Erythroblast (primary cell): ENCODE results near the gene DRC7.
"Not testable (repeated sequence)": the region's sequence is repeated elsewhere in the genome, so short reads cannot be mapped to it uniquely, and the experiment has no call there.

Source experiments
- DNase-seq, 2 experiments: peaks; one replicate each; lab custom pipeline; 2025; lab: John Stamatoyannopoulos, UW
- GATA1 ChIP-seq: IDR thresholded peaks from 2 replicates; pipeline ENCODE4 v1.6.1; 2011; ENCODE audit warnings: low read depth, mild to moderate bottlenecking, control low read depth, low read length, moderate library complexity
- POLR2A ChIP-seq: IDR thresholded peaks from 2 replicates; pipeline ENCODE4 v1.6.1; 2011; ENCODE audit warnings: mild to moderate bottlenecking, low read length

Gene DRC7

DNA sequence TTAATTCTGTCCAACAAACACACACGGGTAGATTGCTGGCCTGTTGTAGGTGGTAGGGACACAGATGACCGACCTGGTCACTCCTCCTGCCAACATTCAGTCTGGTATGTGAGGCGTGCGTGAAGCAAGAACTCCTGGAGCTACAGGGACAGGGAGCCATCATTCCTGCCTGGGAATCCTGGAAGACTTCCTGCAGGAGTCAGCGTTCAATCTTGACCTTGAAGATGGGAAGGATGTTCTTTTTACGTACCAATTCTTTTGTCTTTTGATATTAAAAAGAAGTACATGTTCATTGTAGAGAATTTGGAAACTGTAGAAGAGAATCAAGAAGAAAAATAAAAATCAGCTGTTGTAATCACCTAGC is 30.0 kb upstream of the DRC7 start:
- no peak for DNase-seq
- no peak for TF ChIP-seq POLR2A

DNA sequence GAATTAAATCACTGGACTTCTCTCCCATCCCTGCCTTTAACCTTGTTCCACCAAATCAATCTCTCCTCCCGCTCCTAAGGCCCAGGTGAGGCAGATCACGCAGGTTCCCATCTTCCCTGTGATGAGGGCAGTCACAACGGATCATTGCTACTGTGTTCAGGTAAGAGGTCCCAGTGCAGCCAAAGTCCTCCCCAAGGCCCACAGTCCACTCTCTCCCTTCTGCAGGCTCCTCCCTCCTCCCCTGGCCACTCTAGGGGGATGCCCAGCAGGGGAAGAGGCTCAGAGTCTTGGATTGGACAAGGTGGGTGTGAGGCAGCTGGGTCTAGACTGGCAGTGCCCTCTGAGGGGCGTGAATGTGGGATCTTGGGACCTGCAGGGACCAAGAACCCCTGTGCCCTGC is 29.1 kb upstream of the DRC7 start:
- no peak for DNase-seq

DNA sequence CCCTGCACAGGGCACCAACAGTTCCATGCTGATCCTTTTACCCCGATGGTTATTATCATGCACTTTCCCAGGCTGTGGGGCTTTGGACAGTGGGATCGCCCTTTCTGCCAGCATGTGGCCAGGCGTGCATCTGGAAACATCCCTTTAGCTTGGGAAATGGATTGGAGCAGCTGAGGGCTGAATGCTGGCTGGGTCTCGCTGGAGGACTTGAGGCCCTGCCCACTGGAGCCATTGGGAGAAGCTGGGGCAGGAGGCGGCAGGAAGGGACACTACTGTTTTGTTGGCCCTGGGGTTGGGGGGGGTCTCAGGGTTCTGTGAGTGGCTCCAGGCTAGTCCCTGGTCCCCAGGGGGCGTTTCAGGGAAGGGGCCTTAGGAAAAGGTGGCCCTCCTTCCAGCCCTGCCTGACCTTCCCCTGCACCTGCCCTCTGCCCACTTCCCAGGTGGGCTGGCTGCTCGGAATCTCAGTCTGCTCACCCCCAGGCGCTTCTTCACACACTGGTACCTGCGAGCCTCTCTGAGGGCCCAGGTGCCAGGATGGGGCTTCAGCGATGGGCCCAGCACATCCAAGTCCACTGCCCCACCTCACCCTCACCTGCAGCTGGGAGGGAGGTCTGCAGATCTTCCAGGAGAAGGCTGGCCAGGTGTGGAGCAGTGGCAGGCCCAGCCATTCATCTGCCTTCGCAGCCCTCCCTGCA is 28.1 kb upstream of the DRC7 start:
- DNase-seq = no peak
- no peak for TF ChIP-seq GATA1
- TF ChIP-seq POLR2A = no peak

More for the DNA sequence above, 29.1 kb upstream of the DRC7 start:
- TF ChIP-seq POLR2A = no peak
- TF ChIP-seq GATA1 = no peak

DNA sequence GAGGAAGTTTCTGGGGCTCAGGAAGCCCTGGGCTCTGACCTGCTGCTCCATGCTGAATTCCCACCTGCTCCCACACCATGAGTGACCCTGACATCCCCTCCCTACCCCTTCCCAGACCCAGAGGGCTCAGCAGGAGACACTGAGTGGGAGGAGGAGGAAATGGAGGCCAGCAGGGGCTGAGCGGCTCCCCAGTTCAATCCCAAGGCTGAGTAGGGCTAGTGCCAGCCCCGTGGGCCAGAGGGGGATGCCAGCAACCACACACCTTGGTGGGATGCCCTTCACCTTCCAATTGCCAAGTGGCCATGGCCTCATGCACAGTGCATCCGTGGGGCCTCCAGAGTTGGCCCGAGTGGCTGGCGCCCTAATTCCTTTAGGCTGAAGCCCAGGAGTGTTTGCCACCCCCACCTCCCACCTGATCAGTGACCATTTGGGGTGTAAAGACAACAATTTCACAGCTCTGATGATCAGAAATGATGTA is 27.5 kb upstream of the DRC7 start:
- TF ChIP-seq POLR2A = no peak
- TF ChIP-seq GATA1 = no peak

DNA sequence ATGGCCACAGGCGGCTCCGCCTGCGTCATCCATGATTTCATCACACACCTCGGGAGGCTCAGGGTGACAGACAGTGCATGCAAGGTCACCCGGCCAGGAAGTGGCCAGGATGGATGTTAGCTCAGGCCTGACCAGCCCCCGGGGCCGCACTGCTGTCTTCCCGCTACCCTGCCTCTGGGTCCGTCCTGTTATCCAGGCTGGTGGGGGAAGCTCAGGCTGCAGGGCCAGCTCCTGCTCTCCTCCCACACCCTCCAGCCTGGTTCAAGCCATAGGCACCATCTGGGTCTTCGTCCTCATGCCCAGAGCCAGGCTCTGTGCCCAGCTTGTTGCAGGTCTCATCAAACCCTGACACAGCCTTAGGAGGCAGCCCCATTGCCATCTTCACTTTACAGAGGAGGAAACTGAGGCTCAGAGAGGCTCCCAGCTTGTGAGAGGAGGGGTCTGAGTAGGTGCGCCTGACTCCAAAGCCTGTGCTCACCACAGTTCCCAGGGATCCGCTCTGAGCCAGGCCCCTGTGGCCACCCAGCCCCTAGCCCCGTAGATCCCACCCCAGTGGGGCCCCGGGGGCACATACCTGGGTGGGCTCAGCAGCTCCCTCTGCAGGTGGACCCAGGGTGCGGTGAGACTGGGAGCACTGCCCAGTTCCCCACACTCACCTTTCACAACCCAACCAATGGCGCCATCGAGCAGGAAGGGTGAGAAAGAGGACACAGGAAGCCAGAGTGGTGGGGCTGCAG is 26.9 kb upstream of the DRC7 start:
- DNase-seq = peak; percentile 25 to 65
- TF ChIP-seq GATA1 (no peak), POLR2A (no peak)

More for the DNA sequence above, 27.5 kb upstream of the DRC7 start:
- DNase-seq = no peak

DNA sequence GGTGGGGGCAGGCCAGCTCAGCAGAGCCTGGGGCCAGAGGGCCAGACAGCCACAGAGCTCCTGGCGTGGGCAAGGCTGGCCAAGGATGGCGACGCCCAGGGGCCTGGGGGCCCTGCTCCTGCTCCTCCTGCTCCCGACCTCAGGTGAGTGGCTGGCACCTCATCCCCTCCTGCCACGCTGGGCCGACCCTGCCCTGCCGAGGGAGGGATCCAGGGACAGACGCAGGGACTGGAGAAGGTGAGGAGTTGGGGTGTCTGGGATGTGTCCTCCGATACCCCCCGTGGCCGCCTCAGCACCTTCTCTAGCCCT is 26.4 kb upstream of the DRC7 start, which contains the start of gene ADGRG3:
TSS of gene ADGRG3 (plus strand) at position 44 of the 309 bp plus-strand sequence. CDS start at position 86, 42 bp downstream.
- no peak for TF ChIP-seq POLR2A
- TF ChIP-seq GATA1 = no peak
- no peak for DNase-seq

DNA sequence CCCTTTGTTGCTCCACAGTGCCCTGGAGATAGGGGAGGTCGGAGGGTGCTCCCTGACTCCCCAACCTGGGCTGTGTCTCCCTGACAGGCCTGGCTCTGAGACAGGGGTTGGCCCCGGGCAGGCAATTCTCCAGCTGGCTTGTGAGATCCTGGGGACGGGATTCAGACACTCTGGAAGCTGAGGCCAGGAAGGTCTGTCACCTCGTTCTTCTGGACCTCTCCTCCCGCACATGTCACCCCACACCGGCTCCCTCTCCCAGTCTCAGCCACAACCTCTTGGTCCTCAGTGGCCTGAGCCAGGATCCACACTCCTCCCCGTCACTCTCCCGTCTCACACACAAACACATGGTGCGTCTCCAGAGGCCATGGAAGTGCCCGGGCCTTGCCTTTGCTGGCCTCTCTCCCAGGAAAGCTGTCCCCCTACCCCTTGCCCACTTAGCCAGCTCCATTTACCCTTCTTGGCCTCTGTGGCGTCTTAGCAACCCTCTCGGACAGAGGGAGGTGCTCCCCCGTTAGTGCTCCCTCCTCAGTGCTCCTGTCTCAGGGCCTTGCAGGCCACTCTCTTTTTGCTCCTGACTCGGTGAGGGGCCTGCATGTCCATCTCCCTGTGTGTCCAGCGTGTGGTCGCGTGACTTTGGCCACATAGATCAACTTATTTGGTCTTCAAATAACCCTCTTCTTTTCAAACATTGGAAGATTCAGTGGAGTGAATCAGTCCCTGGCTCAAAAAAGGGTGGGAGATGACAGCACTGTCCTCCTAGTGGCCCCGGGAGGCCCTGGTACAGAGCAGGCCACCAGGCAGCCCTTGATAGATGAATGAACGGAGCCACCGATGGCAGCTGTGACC is 25.8 kb upstream of the DRC7 start:
- no peak for DNase-seq
- TF ChIP-seq GATA1 (no peak), POLR2A (no peak)

DNA sequence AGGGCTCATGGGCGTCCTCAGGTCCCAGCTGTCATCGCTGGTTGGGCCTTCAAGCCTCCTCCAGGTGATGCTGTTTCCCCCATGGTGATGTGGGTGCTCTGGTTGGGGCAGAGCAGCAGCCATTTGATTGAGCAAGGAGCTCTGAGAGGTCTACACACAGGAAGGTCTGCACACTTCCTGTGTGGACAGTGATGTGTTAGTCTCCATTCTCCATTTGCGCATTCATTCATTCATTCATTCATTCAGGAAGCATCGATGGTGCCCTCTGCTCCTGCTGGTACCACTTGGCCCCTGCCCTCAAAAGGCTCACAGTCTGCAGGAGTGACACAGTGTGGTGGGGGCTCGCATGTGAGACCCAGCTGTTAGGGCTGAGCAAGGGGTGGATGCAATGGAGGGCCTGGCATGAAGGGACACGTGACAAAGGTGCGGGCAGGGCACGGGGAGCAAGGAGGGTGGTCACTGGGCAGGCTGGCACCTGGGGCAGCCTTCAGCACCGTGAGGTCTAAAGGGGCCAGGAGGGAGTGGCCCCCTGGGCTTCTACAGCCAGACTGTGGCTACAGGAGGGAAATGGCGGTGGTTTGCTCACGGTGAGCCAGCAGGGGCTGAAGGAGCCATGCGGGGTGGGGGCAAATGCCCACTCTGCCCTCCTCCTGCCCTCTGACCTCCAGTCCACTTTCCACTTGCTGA is 25.0 kb upstream of the DRC7 start:
- DNase-seq = peak in 1 of 2 experiments; percentile 11
- no peak for TF ChIP-seq GATA1
- no peak for TF ChIP-seq POLR2A

DNA sequence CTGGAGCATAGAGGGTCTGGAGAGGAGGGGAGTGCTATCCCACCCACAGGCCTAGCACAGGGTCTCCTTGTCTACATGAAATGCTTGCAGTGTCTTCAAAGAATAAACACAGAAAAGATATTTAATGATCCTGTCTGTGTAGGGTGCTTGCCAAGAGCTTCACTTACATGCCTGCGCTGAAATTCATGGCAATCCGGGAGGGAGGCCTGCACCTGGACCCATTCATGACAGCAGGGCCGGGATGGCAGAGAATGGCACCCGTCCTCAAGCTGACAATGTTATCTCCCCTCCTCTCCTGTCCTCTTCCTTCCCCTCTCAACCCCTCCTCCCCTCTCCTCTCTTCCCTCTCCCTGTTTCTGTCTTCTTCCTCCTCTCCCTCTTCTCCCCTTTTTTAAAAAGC is 24.4 kb upstream of the DRC7 start:
- DNase-seq = no peak
- no peak for TF ChIP-seq GATA1
- TF ChIP-seq POLR2A = no peak

DNA sequence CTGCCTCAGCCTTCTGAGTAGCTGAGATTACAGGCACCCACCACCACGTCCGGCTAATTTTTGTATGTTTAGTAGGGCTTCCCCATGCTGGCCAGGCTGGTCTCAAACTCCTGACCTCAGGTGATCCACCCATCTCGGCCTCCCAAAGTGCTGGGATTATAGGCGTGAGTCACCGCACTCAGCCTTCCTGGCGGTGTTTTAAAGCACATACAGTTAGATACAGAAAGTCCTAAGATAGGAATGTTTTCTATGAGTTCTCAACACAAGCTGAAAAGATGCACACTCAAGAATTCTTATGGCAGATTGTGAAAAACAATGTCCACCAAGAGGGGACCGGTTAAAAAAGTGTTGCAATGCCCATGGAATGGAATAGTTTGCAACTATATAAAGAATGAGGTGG is 23.2 kb upstream of the DRC7 start:
- DNase-seq = not testable (repeated sequence)

DNA sequence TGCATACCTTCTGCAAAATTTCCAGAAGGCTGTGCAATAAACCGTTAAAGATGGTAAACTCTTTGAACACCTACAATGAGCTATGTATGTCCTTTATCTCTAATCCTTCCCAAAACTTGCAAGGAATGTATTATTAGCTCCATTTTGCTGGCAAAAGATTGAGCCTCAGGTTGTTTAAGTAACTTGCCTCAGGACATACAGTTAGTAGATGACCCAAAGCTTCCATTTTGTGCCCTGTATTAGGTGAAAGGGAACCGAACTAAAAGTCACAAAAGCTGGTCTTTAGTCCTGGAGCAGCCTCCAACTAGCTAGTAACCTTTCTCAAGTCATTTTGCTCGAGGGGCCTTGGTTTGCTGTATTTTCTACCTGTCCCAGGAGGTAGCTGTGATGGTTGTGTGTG is 22.2 kb upstream of the DRC7 start:
- no peak for DNase-seq
- TF ChIP-seq POLR2A (no peak), GATA1 (no peak)

DNA sequence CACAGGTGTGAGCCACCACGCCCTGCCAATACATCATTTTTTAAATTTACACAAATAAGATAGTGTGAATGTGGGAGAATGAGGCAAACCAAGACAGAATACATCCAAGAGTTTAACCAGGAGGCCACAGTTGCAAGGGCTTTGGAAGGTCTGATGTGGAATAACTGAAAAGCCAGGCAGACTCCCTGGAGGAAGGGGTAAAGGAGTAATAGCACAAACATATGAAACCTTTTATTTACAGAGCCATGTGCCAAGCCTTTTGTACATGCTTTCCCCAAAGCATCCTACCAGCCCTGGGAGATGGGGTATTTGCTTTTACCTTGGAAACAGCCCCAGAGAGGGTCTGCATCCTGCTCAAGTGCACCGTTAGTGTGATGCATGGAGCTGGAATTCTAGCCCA is 21.8 kb upstream of the DRC7 start:
- no peak for TF ChIP-seq GATA1
- no peak for TF ChIP-seq POLR2A
- DNase-seq = no peak

DNA sequence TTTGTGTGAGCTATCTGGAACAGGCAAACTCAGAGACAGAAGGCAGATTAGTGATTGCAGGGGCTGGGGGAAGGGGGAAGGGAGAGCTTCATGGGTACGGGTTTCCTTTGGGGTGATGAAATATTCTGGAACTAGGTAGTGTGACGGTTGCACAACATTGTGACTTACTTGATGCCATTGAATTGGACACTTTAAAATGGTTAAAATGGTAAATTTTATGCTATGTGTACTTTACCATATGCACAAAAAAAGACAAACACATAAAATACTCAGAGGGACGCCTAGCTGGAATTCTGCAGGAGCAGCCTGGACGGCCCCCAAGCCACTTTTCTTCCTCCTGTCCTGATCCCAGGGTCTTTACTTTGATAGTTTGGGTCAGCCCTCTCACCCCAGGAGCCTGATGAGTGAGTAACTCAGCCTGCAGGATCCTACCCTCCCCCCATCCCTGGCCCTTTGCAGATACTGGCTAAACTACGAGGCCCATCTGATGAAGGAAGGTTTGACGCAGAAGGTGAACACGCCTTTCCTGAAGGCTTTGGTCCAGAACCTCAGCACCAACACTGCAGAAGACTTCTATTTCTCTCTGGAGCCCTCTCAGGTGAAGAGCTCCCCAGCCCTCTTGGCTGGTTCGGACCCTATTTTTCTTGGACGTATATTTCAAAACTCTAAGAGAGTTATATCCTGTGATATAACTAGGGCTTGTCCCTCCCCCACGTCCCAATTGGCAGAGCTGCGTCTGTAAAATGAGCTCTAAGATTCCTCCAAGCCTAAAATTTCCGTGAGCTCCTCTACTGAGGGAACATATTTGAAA is 18.7 kb upstream of the DRC7 start:
- peak; percentile 79 to 80 for DNase-seq
- TF ChIP-seq GATA1 (no peak), POLR2A (no peak)
